ENCODE measurements around the gene PKNOX2. TPM values are rescaled to one million over a fixed set of nuclear protein-coding genes. Genes with fewer than 3 reads are reported as not detected.
A peak's percentile ranks its signal among the peaks of the same experiment; 100 is the strongest.

Gene PKNOX2, protein sequence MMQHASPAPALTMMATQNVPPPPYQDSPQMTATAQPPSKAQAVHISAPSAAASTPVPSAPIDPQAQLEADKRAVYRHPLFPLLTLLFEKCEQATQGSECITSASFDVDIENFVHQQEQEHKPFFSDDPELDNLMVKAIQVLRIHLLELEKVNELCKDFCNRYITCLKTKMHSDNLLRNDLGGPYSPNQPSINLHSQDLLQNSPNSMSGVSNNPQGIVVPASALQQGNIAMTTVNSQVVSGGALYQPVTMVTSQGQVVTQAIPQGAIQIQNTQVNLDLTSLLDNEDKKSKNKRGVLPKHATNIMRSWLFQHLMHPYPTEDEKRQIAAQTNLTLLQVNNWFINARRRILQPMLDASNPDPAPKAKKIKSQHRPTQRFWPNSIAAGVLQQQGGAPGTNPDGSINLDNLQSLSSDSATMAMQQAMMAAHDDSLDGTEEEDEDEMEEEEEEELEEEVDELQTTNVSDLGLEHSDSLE
- polyA plus RNA-seq (2011; rRNA removed) (0.02 TPM in 1 of 2 replicates, not detected in the other), polyA minus RNA-seq (2011; rRNA and poly(A)+ RNA removed) (not detected in 2 replicates)

DNA sequence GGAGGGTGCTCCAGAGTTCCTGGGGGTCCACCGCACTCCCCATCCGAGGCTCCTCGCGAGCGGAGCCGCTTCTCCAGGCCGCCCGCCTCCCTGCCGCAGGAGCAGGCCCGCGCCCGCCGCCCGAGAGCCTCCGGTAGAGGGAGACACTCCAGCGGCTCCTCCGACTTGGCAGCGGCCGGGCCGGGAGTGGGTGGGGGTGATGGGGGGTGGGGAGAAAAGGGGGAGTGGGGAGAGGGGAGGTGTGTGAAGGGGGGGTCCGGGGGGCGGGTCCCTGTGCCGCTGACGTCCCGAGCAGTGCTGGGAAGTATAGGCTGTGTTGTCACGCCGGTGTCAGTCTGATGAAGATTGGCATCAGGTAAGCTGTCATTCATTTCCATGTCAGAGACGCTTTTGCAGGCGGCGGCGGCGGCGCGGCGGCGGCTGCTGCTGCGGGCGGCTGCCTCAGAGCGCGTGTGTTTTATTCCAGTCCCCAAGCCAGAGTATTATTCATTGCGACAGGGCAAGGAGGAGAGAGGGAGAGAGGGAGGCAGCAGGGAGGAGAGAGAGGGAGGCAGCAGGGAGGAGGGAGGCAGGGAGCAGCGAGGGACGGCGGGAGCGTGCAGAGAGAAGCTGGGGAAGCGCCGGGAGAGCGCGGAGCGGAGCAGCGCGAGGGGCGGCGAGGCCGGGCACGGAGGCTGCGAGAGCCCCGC is at the start of gene PKNOX2:
Gene PKNOX2, plus strand, starts transcription at position 330 of the 689 bp plus-strand sequence. CDS start 186,555 bp downstream, outside the sequence.
- Histone ChIP-seq H3K36me3 (ENCODE audit: control insufficient read depth, insufficient read depth, low read length) (no peaks in the 10 kb centered on the region), H3K4me3 (ENCODE audit: low read depth, low read length) (peak within 1 kb of the TSS; percentile 40), H3K27me3 (ENCODE audit: control insufficient read depth, insufficient read depth, low read length) (peaks cover 47% of the 10 kb centered on the region)
- no peak for DNase-seq (ENCODE audit: low read depth)
- ChIA-PET POLR2A (no interaction called here), CTCF (interaction anchor here (0.9 to 2.4 kb wide), 6 partner anchors 10 to 240 kb away, joined by 4 to 7 read pairs (median 4); no protein-coding TSS in a partner anchor)
- TF ChIP-seq, protein P1, sequence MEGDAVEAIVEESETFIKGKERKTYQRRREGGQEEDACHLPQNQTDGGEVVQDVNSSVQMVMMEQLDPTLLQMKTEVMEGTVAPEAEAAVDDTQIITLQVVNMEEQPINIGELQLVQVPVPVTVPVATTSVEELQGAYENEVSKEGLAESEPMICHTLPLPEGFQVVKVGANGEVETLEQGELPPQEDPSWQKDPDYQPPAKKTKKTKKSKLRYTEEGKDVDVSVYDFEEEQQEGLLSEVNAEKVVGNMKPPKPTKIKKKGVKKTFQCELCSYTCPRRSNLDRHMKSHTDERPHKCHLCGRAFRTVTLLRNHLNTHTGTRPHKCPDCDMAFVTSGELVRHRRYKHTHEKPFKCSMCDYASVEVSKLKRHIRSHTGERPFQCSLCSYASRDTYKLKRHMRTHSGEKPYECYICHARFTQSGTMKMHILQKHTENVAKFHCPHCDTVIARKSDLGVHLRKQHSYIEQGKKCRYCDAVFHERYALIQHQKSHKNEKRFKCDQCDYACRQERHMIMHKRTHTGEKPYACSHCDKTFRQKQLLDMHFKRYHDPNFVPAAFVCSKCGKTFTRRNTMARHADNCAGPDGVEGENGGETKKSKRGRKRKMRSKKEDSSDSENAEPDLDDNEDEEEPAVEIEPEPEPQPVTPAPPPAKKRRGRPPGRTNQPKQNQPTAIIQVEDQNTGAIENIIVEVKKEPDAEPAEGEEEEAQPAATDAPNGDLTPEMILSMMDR (IDR thresholded peaks at IDR 0.05; ENCODE audit: insufficient read depth, low read depth, low read length) = peak; percentile 73

DNA sequence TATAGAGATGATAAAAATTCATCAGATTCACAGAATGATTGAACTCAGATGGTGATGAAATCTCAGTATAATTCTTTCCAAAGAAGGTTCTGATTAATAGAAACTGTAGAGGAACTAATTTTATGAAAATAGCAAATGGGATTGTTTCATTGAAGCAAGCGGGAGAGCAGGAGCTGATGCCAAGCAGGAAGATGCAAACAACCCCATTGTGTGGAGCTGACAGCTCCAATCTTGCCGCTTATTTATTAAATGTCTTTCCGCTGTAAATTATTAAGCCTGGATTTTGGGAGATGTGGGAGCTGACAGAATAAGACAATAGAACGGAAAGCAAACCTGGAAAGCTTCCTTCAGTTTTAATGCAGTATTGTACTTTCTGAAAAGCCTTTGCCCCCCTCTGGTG is 47.1 kb upstream of the PKNOX2 start:
- TF ChIP-seq, protein P1 (IDR thresholded peaks at IDR 0.05; ENCODE audit: insufficient read depth, low read depth, low read length) = no peak
- Histone ChIP-seq H3K27me3 (ENCODE audit: control insufficient read depth, insufficient read depth, low read length) (peaks cover 3% of the 10 kb centered on the region), H3K36me3 (ENCODE audit: control insufficient read depth, insufficient read depth, low read length) (no peaks in the 10 kb centered on the region), H3K4me3 (ENCODE audit: low read depth, low read length) (no peak overlapping the region)
- no peak for DNase-seq (ENCODE audit: low read depth)
- ChIA-PET POLR2A (no interaction called here), CTCF (interaction anchor here (0.8 to 1.8 kb wide), 4 partner anchors 10 to 156 kb away, joined by 3 to 5 read pairs (median 3); no protein-coding TSS in a partner anchor)

DNA sequence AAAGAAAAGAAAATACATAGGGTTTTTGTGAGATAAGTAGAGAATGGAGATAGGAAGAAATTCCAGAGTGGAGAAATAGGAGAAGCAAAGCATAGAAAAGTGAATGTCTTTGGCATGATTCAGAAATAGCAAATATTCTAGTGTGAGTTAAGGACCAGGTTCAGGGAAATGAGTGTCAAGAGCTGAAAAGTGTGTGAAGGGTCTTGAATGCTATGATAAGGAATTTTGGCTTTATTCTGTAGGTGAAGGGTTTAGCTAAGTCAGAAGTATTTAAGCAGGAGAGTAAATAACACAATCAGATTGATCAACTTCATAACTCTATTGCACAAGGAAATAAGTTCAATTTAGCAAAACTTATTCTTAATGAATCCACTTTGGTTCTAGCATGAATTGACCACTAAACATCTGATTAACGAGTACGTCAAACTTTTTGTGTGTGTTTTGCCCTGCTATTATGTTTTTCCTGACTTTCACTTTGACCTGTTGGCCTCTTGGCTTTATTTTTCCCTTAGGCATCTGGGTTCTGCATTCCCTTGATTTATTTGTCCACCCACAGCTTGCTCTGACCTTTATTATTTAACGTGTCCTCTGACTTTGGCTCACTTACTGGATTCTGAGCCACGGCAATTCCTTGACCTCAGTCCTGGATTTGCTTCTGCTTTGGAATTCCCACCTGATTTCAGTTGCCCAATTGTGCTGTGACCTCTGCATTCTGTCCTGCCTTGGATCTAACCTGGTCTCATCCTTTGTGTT is 41.2 kb upstream of the PKNOX2 start:
- DNase-seq (ENCODE audit: low read depth) = no peak
- TF ChIP-seq, protein P1 (IDR thresholded peaks at IDR 0.05; ENCODE audit: insufficient read depth, low read depth, low read length) = no peak
- Histone ChIP-seq H3K27me3 (ENCODE audit: control insufficient read depth, insufficient read depth, low read length) (peaks cover 5% of the 10 kb centered on the region), H3K4me3 (ENCODE audit: low read depth, low read length) (no peak overlapping the region), H3K36me3 (ENCODE audit: control insufficient read depth, insufficient read depth, low read length) (no peaks in the 10 kb centered on the region)
- CTCF ChIA-PET = interaction anchor here (0.5 to 2.6 kb wide), 7 partner anchors 11 to 379 kb away, joined by 3 to 12 read pairs (median 5); partner anchors contain the start of gene TMEM218
- POLR2A ChIA-PET = no interaction called here

DNA sequence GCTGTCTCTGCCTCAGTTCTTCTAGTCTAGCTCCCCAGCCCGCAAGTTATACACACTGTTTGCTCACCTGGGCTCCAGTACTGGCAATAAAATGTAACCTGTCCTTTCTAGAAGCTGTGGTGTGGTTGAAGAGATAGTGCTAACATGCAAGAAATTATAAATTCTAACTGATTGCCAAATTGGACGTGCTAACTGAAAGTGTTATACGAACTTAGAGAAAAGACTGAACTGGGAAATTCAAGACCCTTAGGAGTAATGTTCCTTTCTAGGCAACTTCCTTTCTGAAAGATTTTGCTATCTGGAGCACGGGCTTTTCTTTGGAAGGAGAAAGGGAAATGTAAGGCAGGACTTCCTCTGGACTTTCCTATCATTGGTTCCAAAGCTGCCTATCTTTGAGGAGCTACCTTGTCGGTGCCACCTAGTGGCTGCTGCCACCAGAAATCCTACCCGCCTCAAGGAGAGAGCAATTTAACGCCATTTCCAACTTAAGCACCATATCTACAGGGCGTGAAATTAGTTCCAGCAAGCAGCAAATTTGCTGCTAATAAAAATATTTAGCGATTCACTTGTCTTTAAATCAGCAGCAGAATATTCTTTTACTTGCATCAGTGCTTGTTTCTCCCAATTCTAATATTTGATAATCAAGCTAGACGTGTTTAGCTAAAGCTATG is 40.5 kb upstream of the PKNOX2 start:
- CTCF ChIA-PET = interaction anchor here (0.5 to 2.6 kb wide), 8 partner anchors 11 to 380 kb away, joined by 3 to 12 read pairs (median 5); partner anchors contain the start of gene TMEM218
- POLR2A ChIA-PET = no interaction called here
- H3K4me3 ChIP-seq (ENCODE audit: low read depth, low read length) = no peak overlapping the region
- peaks cover 5% of the 10 kb centered on the region for H3K27me3 ChIP-seq (ENCODE audit: control insufficient read depth, insufficient read depth, low read length)
- no peak for DNase-seq (ENCODE audit: low read depth)
- no peaks in the 10 kb centered on the region for H3K36me3 ChIP-seq (ENCODE audit: control insufficient read depth, insufficient read depth, low read length)
- TF ChIP-seq, protein P1 (IDR thresholded peaks at IDR 0.05; ENCODE audit: insufficient read depth, low read depth, low read length) = peak; percentile 46

Measured in BJ (cell line).